HEK293T (cell line): ENCODE data around the gene GZF1.

Source experiments
- CTCF ChIA-PET: fragments of 350-600 bp; formaldehyde crosslinking; extraction: SDS; loops from one replicate; lab custom pipeline; 2021; ENCODE audit warnings: antibody characterized with exemption, inconsistent platforms; lab: Yijun Ruan, JAX
- POLR2A ChIA-PET: fragments of 350-600 bp; formaldehyde crosslinking; extraction: SDS; loops from one replicate; lab custom pipeline; 2020; ENCODE audit warnings: antibody characterized with exemption, inconsistent platforms; lab: Yijun Ruan, JAX
- DNase-seq: peaks from one replicate; pipeline ENCODE4 v3.0.0; 2012; ENCODE audit warnings: mixed read lengths; ENCODE audit errors: extremely low spot score
- ARNT ChIP-seq: fragments of 450-650 bp; IDR thresholded peaks from 2 replicates; pipeline ENCODE4 v1.6.1; 2017; ENCODE audit warnings: mild to moderate bottlenecking
- BHLHE40 ChIP-seq: fragments of 450-650 bp; IDR thresholded peaks from 2 replicates; pipeline ENCODE4 v1.6.1; 2016; ENCODE audit warnings: mild to moderate bottlenecking, moderate library complexity, borderline replicate concordance
- CTBP1 ChIP-seq: fragments of 450-650 bp; IDR thresholded peaks from 2 replicates; pipeline ENCODE4 v1.6.1; 2016; ENCODE audit warnings: borderline replicate concordance
- ELF4 ChIP-seq: fragments of 450-650 bp; IDR thresholded peaks from 2 replicates; pipeline ENCODE4 v1.6.1; 2017; ENCODE audit warnings: antibody characterized with exemption
- FOXA1 ChIP-seq: fragments of 450-650 bp; IDR thresholded peaks from 2 replicates; pipeline ENCODE4 v1.6.1; 2016; ENCODE audit warnings: mild to moderate bottlenecking
- FOXK2 ChIP-seq: fragments of 450-650 bp; IDR thresholded peaks from 2 replicates; pipeline ENCODE4 v1.6.1; 2016; ENCODE audit warnings: mild to moderate bottlenecking
- FOXM1 ChIP-seq: fragments of 450-650 bp; IDR thresholded peaks from 2 replicates; pipeline ENCODE4 v1.6.1; 2017; ENCODE audit warnings: mild to moderate bottlenecking, borderline replicate concordance
- HDGF ChIP-seq: fragments of 450-650 bp; IDR thresholded peaks from 2 replicates; pipeline ENCODE4 v1.6.1; 2017; ENCODE audit warnings: antibody characterized with exemption, borderline replicate concordance
- L3MBTL2 ChIP-seq: fragments of 450-650 bp; conservative IDR thresholded peaks from 2 replicates; pipeline ENCODE4 v1.6.1; 2016; ENCODE audit warnings: mild to moderate bottlenecking
- LEF1 ChIP-seq: fragments of 450-650 bp; IDR thresholded peaks from 2 replicates; pipeline ENCODE4 v1.6.1; 2017; ENCODE audit warnings: mild to moderate bottlenecking, borderline replicate concordance
- NFRKB ChIP-seq: fragments of 450-650 bp; IDR thresholded peaks from 2 replicates; pipeline ENCODE4 v1.6.1; 2016; ENCODE audit warnings: mild to moderate bottlenecking, moderate library complexity
- SP1 ChIP-seq: fragments of 450-650 bp; IDR thresholded peaks from 2 replicates; pipeline ENCODE4 v1.6.1; 2017
- SUZ12 ChIP-seq: fragments of 450-650 bp; IDR thresholded peaks from 2 replicates; pipeline ENCODE4 v1.6.1; 2016; ENCODE audit warnings: mild to moderate bottlenecking
- TARDBP ChIP-seq: fragments of 450-650 bp; IDR thresholded peaks from 2 replicates; pipeline ENCODE4 v1.6.1; 2016
- ZNF384 ChIP-seq: fragments of 450-650 bp; IDR thresholded peaks from 2 replicates; pipeline ENCODE4 v1.6.1; 2016
- TF ChIP-seq, protein P1 (sequence below): fragments of 450-650 bp; IDR thresholded peaks from 2 replicates; pipeline ENCODE4 v1.6.1; 2016

The GZF1 gene

DNA sequence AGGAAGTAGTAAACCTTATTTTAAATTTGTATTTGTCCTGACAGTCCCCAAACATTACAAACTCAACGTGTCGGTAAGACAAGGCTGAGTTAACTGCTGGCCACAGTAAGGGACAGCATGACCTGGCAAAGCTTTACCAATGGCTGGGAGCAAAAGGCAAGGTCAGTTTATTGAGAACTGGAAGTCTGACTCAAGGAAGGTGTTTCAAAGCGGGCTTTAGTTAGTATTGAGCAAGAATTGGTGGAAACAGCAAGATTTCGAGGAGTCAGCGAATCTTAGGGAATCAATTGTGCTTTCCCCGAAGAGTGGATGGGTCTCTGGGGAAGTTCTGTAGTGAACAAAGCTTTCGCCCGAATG is 885 bp upstream of the GZF1 start:
- ChIA-PET POLR2A (interaction anchor here (0.6 to 5.7 kb wide), 3 partner anchors 10 to 90 kb away, joined by 3 to 67 read pairs (median 3); partner anchors contain the start of gene NXT1), CTCF (no interaction called here)
- no peak for DNase-seq
- TF ChIP-seq NFRKB = no peak
- TF ChIP-seq CTBP1 = no peak
- TF ChIP-seq, protein P1, sequence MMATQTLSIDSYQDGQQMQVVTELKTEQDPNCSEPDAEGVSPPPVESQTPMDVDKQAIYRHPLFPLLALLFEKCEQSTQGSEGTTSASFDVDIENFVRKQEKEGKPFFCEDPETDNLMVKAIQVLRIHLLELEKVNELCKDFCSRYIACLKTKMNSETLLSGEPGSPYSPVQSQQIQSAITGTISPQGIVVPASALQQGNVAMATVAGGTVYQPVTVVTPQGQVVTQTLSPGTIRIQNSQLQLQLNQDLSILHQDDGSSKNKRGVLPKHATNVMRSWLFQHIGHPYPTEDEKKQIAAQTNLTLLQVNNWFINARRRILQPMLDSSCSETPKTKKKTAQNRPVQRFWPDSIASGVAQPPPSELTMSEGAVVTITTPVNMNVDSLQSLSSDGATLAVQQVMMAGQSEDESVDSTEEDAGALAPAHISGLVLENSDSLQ = no peak
- no peak for TF ChIP-seq FOXA1
- TF ChIP-seq TARDBP = no peak
- TF ChIP-seq ELF4 = no peak
- no peak for TF ChIP-seq SUZ12

DNA sequence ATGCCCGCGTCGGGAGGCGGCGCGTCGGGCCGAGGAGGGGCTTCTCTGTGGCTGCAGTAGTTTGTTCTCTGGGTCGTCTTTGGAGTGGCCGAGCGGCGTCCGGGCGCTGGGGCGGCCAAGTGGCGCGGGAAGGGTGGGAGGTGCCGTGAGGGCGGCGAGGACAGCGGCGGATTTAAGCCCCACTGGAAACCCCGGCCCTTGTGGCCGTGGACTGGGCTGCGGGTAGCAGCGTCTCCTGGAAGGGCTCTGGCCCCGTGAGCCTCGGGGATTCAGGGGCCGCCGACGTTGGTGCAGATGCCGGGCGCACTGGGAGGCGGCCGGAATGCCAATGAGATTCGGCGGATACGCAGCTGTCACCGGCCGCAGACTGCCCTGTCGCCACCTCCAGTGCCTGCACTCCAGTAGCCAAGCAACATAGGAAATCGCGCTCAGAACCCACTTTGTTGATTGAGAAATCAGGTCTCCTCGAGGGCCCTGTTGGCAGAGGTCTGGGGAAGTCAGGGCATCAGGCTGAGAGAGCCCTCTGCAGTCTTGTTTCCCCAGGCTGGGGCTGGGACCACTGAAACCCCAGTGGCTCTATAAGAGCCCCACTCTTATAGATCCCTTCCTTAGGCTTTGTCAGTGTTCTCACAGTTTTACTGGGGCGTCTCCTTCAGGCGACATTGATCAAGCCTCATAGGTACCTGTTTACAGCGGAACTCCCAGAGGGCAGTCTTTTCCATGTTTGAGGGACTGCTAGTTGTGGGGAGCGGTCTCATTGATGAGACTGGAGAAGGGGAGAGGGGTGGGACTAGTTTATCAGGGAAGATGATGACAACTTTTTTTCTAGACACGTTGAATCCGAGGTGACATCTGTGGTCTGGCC is 642 bp downstream of the GZF1 start:
- ChIA-PET POLR2A (interaction anchor here (5.7 kb wide), 1 partner anchor 12 kb away, joined by 67 read pairs; the partner anchor contains the start of gene NXT1), CTCF (no interaction called here)

DNA sequence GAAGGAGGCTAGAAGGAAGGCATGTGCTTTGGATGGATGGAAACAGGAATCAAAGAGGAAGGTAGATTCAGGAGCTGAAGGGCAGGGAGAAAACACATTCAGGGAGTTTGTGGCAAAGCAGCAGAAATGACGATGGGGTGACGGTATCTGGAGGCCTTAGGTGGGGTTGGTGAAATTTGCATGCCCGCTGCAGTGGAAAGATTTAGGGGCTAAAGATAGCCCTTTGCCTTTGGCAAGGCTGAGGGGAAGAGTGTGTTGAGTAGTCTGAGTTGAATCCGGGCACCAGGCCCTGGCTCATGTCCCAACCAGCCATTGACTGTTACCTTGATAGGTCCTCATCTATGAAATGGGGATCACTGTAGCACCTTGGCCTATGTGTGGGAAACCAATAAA is 1.3 kb downstream of the GZF1 start:
- ChIA-PET CTCF (no interaction called here), POLR2A (interaction anchor here (2.3 kb wide), 1 partner anchor 13 kb away, joined by 7 read pairs; the partner anchor contains the start of gene NXT1)
- no peak for DNase-seq
- no peak for TF ChIP-seq ZNF384
- TF ChIP-seq FOXK2 = no peak
- TF ChIP-seq FOXA1 = no peak
- TF ChIP-seq NFRKB = no peak
- TF ChIP-seq BHLHE40 = no peak
- no peak for TF ChIP-seq SP1
- TF ChIP-seq SUZ12 = no peak
- TF ChIP-seq, protein P1 = no peak
- no peak for TF ChIP-seq L3MBTL2
- no peak for TF ChIP-seq LEF1
- no peak for TF ChIP-seq FOXM1
- no peak for TF ChIP-seq TARDBP
- TF ChIP-seq ARNT = no peak
- TF ChIP-seq CTBP1 = no peak
- no peak for TF ChIP-seq HDGF
- TF ChIP-seq ELF4 = no peak

More for the DNA sequence above, 642 bp downstream of the GZF1 start:
- TF ChIP-seq ELF4 (no peak), L3MBTL2 (no peak), TARDBP (no peak), ZNF384 (no peak), BHLHE40 (no peak), HDGF (no peak), FOXA1 (no peak), SP1 (no peak), FOXK2 (no peak), NFRKB (no peak), LEF1 (no peak), SUZ12 (no peak), CTBP1 (no peak), FOXM1 (no peak), ARNT (no peak)
- TF ChIP-seq, protein P1 = no peak
- DNase-seq = peak; percentile 18

DNA sequence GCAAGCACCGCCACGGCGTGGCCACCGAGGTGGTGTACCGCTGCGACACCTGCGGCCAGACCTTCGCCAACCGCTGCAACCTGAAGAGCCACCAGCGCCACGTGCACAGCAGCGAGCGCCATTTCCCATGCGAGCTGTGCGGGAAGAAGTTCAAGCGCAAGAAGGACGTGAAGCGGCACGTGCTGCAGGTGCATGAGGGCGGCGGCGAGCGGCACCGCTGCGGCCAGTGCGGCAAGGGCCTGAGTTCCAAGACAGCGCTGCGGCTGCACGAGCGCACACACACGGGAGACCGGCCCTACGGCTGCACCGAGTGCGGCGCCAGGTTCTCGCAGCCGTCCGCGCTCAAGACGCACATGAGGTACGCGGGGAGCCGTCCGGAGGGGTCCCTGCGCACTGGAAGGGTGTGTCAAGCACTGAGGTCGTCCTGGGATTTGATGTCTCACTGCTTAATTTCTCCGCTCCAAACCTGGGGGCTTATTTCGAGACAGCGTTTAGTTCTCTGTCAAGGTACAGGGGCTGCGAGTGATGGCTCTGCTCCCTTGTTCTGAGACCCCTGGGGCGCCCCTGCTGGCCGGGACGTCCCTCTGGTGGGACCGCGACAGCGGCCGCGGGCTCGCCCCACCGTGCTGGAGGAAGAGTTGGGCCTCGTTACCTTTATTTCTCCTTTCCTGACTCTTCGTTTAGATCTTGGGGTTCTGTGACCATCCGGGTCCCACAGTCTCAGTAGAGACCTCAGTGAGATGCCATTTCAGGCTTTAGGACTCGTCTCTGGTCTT is 3.6 kb downstream of the GZF1 start:
- ChIA-PET POLR2A (interaction anchor here (1.3 to 2.3 kb wide), 2 partner anchors 15 to 21 kb away, joined by 5 to 7 read pairs; partner anchors contain the start of gene NXT1), CTCF (no interaction called here)
- no peak for TF ChIP-seq ARNT
- TF ChIP-seq CTBP1 = no peak
- TF ChIP-seq FOXA1 = no peak
- no peak for TF ChIP-seq TARDBP
- no peak for TF ChIP-seq SP1
- TF ChIP-seq, protein P1 = no peak
- no peak for TF ChIP-seq LEF1
- no peak for TF ChIP-seq NFRKB
- TF ChIP-seq ELF4 = no peak
- TF ChIP-seq FOXK2 = no peak
- TF ChIP-seq FOXM1 = no peak
- no peak for TF ChIP-seq HDGF
- no peak for TF ChIP-seq ZNF384
- no peak for TF ChIP-seq BHLHE40
- no peak for TF ChIP-seq L3MBTL2
- no peak for TF ChIP-seq SUZ12
- no peak for DNase-seq
